GM21786 (cell line): ENCODE results near the gene SSTR3.

Source experiments
- ATAC-seq: cut with Tn5 transposase; IDR thresholded peaks from one replicate; pipeline ENCODE4 v1.9.1; 2021; ENCODE audit not compliant: unreplicated experiment

The SSTR3 gene

GRCh38 chr22:37198258-37199102, 13.8 kb downstream of the SSTR3 start:
- no peak for ATAC-seq

GRCh38 chr22:37197451-37198257, 14.6 kb downstream of the SSTR3 start:
- ATAC-seq: no peak

GRCh38 chr22:37196539-37197450, 15.5 kb downstream of the SSTR3 start:
- ATAC-seq: no peak

- no peak for ATAC-seq
These were observed 16.4 kb downstream of the SSTR3 start for GRCh38 chr22:37195921-37196320.

GRCh38 chr22:37194750-37195149, 17.5 kb downstream of the SSTR3 start:
- no peak for ATAC-seq

- ATAC-seq: no peak
These were observed 18.6 kb downstream of the SSTR3 start for GRCh38 chr22:37193629-37194191.

GRCh38 chr22:37192741-37193140, 19.5 kb downstream of the SSTR3 start:
- no peak for ATAC-seq

GRCh38 chr22:37192204-37192603, 20.1 kb downstream of the SSTR3 start:
- no peak for ATAC-seq

GRCh38 chr22:37190262-37190780, 22.0 kb downstream of the SSTR3 start:
- ATAC-seq: no peak

GRCh38 chr22:37188901-37189466, 23.3 kb downstream of the SSTR3 start:
- ATAC-seq: no peak

GRCh38 chr22:37187891-37188761, 24.2 kb downstream of the SSTR3 start, which contains the start of gene C1QTNF6:
Gene C1QTNF6 (minus strand): TSS chr22:37188247. CDS start chr22:37188213, 34 bp downstream.
- ATAC-seq: no peak

- ATAC-seq: no peak
These were observed 24.8 kb downstream of the SSTR3 start for GRCh38 chr22:37187552-37187890.

- no peak for ATAC-seq
These were observed 25.2 kb downstream of the SSTR3 start for GRCh38 chr22:37186997-37187522.

- ATAC-seq: no peak
These were observed 25.9 kb downstream of the SSTR3 start for GRCh38 chr22:37186228-37186996.

- no peak for ATAC-seq
These were observed 26.5 kb downstream of the SSTR3 start for GRCh38 chr22:37185646-37186227.

GRCh38 chr22:37184816-37185541, 27.3 kb downstream of the SSTR3 start:
- no peak for ATAC-seq

GRCh38 chr22:37184380-37184755, 27.9 kb downstream of the SSTR3 start:
- ATAC-seq: no peak
